ENCODE measurements around the gene OR8D1. TPM values are rescaled to one million over a fixed set of nuclear protein-coding genes. Genes with fewer than 3 reads are reported as not detected.

The OR8D1 gene
- total and polyA plus RNA-seq, 2 of the 8 experiments (the other 6 are each of a cell fraction or from before 2014, with no cell fraction given), result not detected

- TF ChIP-seq CHD7 (IDR thresholded peaks at IDR 0.05; ENCODE audit: insufficient replicate concordance, low read length) (no peak), MAFK (IDR thresholded peaks at IDR 0.05; ENCODE audit: low read depth, low read length) (no peak), CEBPB (IDR thresholded peaks at IDR 0.05; ENCODE audit: low read depth, low read length) (no peak)
Measured at GRCh38 chr11:124307093-124307492, 6.7 kb downstream of the OR8D1 start (continued).
